Measurements from ENCODE around the gene GRWD1. TPM values are rescaled to one million over a fixed set of nuclear protein-coding genes. Genes with fewer than 3 reads are reported as not detected.

Gene GRWD1
- total and polyA plus RNA-seq, 2 of the 4 experiments (the other 2 are of a cell fraction) = 22.0 to 22.5 TPM

GRCh38 chr19:48497728-48498594, 52.2 kb downstream of the GRWD1 start:
- intact Hi-C loops (cut with micrococcal nuclease) (no loop called here), in situ Hi-C loops (cut with MboI; ENCODE audit: low sequenced_read_pairs) (no loop called here)
- CTCF ChIA-PET = no interaction called here

More at GRCh38 chr19:48497728-48498594, 52.2 kb downstream of the GRWD1 start:
- POLR2A ChIA-PET (ENCODE audit: unreplicated experiment) = no interaction called here
- Histone ChIP-seq H3K4me2 (ENCODE audit: low read depth, low read length) (no peak overlapping the region), H3K27ac (ENCODE audit: insufficient read depth, low read length) (no peak overlapping the region), H3K18ac (ENCODE audit: low read depth, low read length) (no peak overlapping the region), H3K9me1 (ENCODE audit: insufficient read depth, low read length) (no peaks in the 10 kb centered on the region; the same call in 1 of the 2 replicates), H2AFZ (replicated peaks; ENCODE audit: low read length, poor library complexity) (no peak overlapping the region), H4K5ac (ENCODE audit: low read depth, low read length) (no peak overlapping the region), H4K91ac (ENCODE audit: insufficient read depth, low read depth, low read length) (no peak overlapping the region), H3K36me3 (ENCODE audit: control insufficient read depth, insufficient read depth, low read length) (no peaks in the 10 kb centered on the region), H2BK15ac (ENCODE audit: low read depth, low read length) (no peak overlapping the region), H3K4me3 (ENCODE audit: insufficient read depth, low read depth, low read length) (no peak overlapping the region), H2AK5ac (ENCODE audit: low read depth, low read length) (no peak overlapping the region), H2AK9ac (replicated peaks; ENCODE audit: low read depth, low read length, poor library complexity) (no peak overlapping the region), H3K56ac (ENCODE audit: extremely low read depth, insufficient read depth, low read length) (no peak overlapping the region), H3K9me3 (ENCODE audit: control insufficient read depth, insufficient read depth, low read length) (no peaks in the 10 kb centered on the region), H2BK120ac (ENCODE audit: low read depth, low read length) (no peak overlapping the region), H3K4me1 (ENCODE audit: control insufficient read depth, insufficient read depth, low read length) (peaks cover 3% of the 10 kb centered on the region; the same call in 1 of the 2 replicates), H3K4ac (ENCODE audit: low read depth, low read length) (no peak overlapping the region), H3K23ac (ENCODE audit: low read depth, low read length) (no peak overlapping the region), H3K27me3 (ENCODE audit: control insufficient read depth, insufficient read depth, low read length) (peaks cover 44% of the 10 kb centered on the region), H2BK20ac (ENCODE audit: low read depth, low read length) (no peak overlapping the region), H2BK5ac (ENCODE audit: low read depth, low read length, poor library complexity, severe bottlenecking) (no peak overlapping the region), H3K79me1 (ENCODE audit: low read depth in 1 of 2, low read length in 2 of 2) (peaks cover 0 to 9% of the 10 kb centered on the region in 2 experiments; a peak in 1 of 4 replicates), H4K20me1 (ENCODE audit: insufficient read depth, low read length) (no peaks in the 10 kb centered on the region; the same call in 1 of the 2 replicates), H3K14ac (replicated peaks; ENCODE audit: low read depth, low read length) (no peak overlapping the region), H3K9ac (ENCODE audit: low read depth, low read length) (no peak overlapping the region), H4K8ac (ENCODE audit: low read depth in 2 of 2, low read length in 2 of 2) (no peak overlapping the region)
- ATAC-seq (ENCODE audit: low read depth) (no peak), DNase-seq (no peak)
- dilution Hi-C loops (cut with HindIII; ENCODE audit: low sequenced_read_pairs, unreplicated experiment) = no loop called here
- 64% methylated on average over 30 of the region's 46 CpGs; no CpG with 5 or more reads in 1 of the 2 experiments for WGBS, 2 experiments (ENCODE audit: extremely low coverage in 2 of 2, insufficient read length in 1 of 2)
- no peak for TF ChIP-seq RCOR1 (IDR thresholded peaks at IDR 0.05; ENCODE audit: insufficient replicate concordance, low read length)
- no peak for TF ChIP-seq BHLHE40 (IDR thresholded peaks at IDR 0.05; ENCODE audit: low read depth, low read length)
- no peak for TF ChIP-seq MAFK (IDR thresholded peaks at IDR 0.05; ENCODE audit: low read depth, low read length)
- TF ChIP-seq CEBPB (IDR thresholded peaks at IDR 0.05; ENCODE audit: low read depth, low read length) = no peak
- no peak for TF ChIP-seq RAD21 (IDR thresholded peaks at IDR 0.05; ENCODE audit: low read length)
- no peak for TF ChIP-seq ELK1 (IDR thresholded peaks at IDR 0.05; ENCODE audit: borderline replicate concordance, low read depth, low read length)
- TF ChIP-seq CHD1 (IDR thresholded peaks at IDR 0.05; ENCODE audit: low read depth, low read length) = no peak
- TF ChIP-seq NFE2L2 (IDR thresholded peaks at IDR 0.05; ENCODE audit: low read depth, low read length) = no peak
- TF ChIP-seq, protein P1, sequence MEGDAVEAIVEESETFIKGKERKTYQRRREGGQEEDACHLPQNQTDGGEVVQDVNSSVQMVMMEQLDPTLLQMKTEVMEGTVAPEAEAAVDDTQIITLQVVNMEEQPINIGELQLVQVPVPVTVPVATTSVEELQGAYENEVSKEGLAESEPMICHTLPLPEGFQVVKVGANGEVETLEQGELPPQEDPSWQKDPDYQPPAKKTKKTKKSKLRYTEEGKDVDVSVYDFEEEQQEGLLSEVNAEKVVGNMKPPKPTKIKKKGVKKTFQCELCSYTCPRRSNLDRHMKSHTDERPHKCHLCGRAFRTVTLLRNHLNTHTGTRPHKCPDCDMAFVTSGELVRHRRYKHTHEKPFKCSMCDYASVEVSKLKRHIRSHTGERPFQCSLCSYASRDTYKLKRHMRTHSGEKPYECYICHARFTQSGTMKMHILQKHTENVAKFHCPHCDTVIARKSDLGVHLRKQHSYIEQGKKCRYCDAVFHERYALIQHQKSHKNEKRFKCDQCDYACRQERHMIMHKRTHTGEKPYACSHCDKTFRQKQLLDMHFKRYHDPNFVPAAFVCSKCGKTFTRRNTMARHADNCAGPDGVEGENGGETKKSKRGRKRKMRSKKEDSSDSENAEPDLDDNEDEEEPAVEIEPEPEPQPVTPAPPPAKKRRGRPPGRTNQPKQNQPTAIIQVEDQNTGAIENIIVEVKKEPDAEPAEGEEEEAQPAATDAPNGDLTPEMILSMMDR (conservative IDR thresholded peaks at IDR 0.05; ENCODE audit: low read depth, low read length) = no peak
- TF ChIP-seq FOS (IDR thresholded peaks at IDR 0.05; ENCODE audit: low read depth, low read length) = no peak
- TF ChIP-seq MXI1 (IDR thresholded peaks at IDR 0.05; ENCODE audit: borderline replicate concordance, low read depth, low read length) = no peak
- BruUV-seq (replicated peaks) = no TSS peak
